ENCODE results near the gene CCL26. TPM values are rescaled to one million over a fixed set of nuclear protein-coding genes. Genes with fewer than 3 reads are reported as not detected.

Gene CCL26
- total and polyA plus RNA-seq, 10 of the 15 experiments (the other 5 are each of a cell fraction or from before 2014, with no cell fraction given) = not detected

DNA sequence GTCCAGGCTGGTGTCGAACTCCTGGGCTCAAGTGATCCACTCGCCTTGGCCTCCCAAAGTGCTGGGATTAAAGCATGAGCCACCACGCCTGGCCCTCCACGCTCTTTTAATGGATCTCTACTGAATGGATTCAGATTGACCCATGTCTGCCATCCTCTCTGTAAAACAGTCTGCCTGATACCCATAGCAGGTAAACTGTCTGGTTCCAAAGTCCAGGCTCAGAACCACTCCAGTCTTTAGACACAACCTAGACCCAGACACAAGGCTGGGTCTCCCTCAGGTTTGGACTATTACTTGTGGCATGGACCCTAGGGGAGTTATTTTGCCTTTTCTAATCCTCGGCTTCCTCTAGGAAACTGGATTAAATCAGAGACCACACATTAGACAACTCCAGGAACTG lies 52.4 kb downstream of the CCL26 start (continued):
- TF ChIP-seq RFX5 (IDR thresholded peaks at IDR 0.05; ENCODE audit: low read depth, low read length) = no peak
- TF ChIP-seq HCFC1 (IDR thresholded peaks at IDR 0.05; ENCODE audit: low read length) = no peak
- TF ChIP-seq, protein P1, sequence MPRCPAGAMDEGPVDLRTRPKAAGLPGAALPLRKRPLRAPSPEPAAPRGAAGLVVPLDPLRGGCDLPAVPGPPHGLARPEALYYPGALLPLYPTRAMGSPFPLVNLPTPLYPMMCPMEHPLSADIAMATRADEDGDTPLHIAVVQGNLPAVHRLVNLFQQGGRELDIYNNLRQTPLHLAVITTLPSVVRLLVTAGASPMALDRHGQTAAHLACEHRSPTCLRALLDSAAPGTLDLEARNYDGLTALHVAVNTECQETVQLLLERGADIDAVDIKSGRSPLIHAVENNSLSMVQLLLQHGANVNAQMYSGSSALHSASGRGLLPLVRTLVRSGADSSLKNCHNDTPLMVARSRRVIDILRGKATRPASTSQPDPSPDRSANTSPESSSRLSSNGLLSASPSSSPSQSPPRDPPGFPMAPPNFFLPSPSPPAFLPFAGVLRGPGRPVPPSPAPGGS (IDR thresholded peaks at IDR 0.05; ENCODE audit: borderline replicate concordance, insufficient read depth, low read depth, low read length, poor library complexity, severe bottlenecking) = no peak

Other genes with a start within 250 kb of the CCL26 start
- gene HIP1, start 33.3 kb downstream of the CCL26 start, total RNA-seq (2014; rRNA removed) = 4.0 and 5.0 TPM in 2 replicates
- 3.9 and 4.2 TPM in 2 replicates for gene HIP1, start 33.3 kb downstream of the CCL26 start, total RNA-seq (2014; rRNA removed; fragmentation: Illumina TruSeq; extraction: Trizol)
- 6.6 and 9.7 TPM in 2 replicates for gene HIP1, start 33.3 kb downstream of the CCL26 start, total RNA-seq (2021)
- 1.8 and 2.5 TPM in 2 replicates for gene HIP1, start 33.3 kb downstream of the CCL26 start, polyA plus RNA-seq (2011; rRNA removed)
- 5.1 and 6.0 TPM in 2 replicates for gene HIP1, start 33.3 kb downstream of the CCL26 start, polyA plus RNA-seq (2014; fragmentation: Illumina TruSeq; extraction: Trizol)
- 1 to 10 TPM; 1.2 to 1.5 TPM for gene HIP1, start 33.3 kb downstream of the CCL26 start, polyA plus RNA-seq (2014; fragmentation: Nextera tagmentation; extraction: Ambion mirVana)
- gene HIP1, start 33.3 kb downstream of the CCL26 start, polyA plus RNA-seq (2014; rRNA removed) = 4.7 and 6.0 TPM in 2 replicates
- 1 to 10 TPM; 1.2 to 2.4 TPM for gene HIP1, start 33.3 kb downstream of the CCL26 start, polyA plus RNA-seq (2016; fragmentation: Nextera tagmentation; extraction: Ambion mirVana)
- gene CCL24, start 41.6 kb upstream of the CCL26 start, total RNA-seq (2014; rRNA removed) = not detected in 2 replicates
- gene CCL24, start 41.6 kb upstream of the CCL26 start, total RNA-seq (2014; rRNA removed; fragmentation: Illumina TruSeq; extraction: Trizol) = not detected in 2 replicates
- not detected in 2 replicates for gene CCL24, start 41.6 kb upstream of the CCL26 start, total RNA-seq (2021)
- not detected in 2 replicates for gene CCL24, start 41.6 kb upstream of the CCL26 start, polyA plus RNA-seq (2011; rRNA removed)
- not detected in 2 replicates for gene CCL24, start 41.6 kb upstream of the CCL26 start, polyA plus RNA-seq (2014; fragmentation: Illumina TruSeq; extraction: Trizol)
- gene CCL24, start 41.6 kb upstream of the CCL26 start, polyA plus RNA-seq (2014; fragmentation: Nextera tagmentation; extraction: Ambion mirVana) = not detected
- 0.28 TPM in 1 of 2 replicates, not detected in the other for gene CCL24, start 41.6 kb upstream of the CCL26 start, polyA plus RNA-seq (2014; rRNA removed)
- gene CCL24, start 41.6 kb upstream of the CCL26 start, polyA plus RNA-seq (2016; fragmentation: Nextera tagmentation; extraction: Ambion mirVana) = not detected
- 23.6 and 23.8 TPM in 2 replicates for gene RHBDD2, start 106.8 kb upstream of the CCL26 start, total RNA-seq (2014; rRNA removed)
- 6.7 and 8.8 TPM in 2 replicates for gene RHBDD2, start 106.8 kb upstream of the CCL26 start, total RNA-seq (2014; rRNA removed; fragmentation: Illumina TruSeq; extraction: Trizol)
- 22.6 and 25.7 TPM in 2 replicates for gene RHBDD2, start 106.8 kb upstream of the CCL26 start, total RNA-seq (2021)
- 4.9 and 14.5 TPM in 2 replicates for gene RHBDD2, start 106.8 kb upstream of the CCL26 start, polyA plus RNA-seq (2011; rRNA removed)
- 7.0 and 13.1 TPM in 2 replicates for gene RHBDD2, start 106.8 kb upstream of the CCL26 start, polyA plus RNA-seq (2014; fragmentation: Illumina TruSeq; extraction: Trizol)
- gene RHBDD2, start 106.8 kb upstream of the CCL26 start, polyA plus RNA-seq (2014; fragmentation: Nextera tagmentation; extraction: Ambion mirVana) = 1 to 10 TPM; 3.9 to 7.4 TPM
- 19.3 and 21.1 TPM in 2 replicates for gene RHBDD2, start 106.8 kb upstream of the CCL26 start, polyA plus RNA-seq (2014; rRNA removed)
- gene RHBDD2, start 106.8 kb upstream of the CCL26 start, polyA plus RNA-seq (2016; fragmentation: Nextera tagmentation; extraction: Ambion mirVana) = 10 to 100 TPM; 31.5 to 39.8 TPM
- 67.6 and 75.5 TPM in 2 replicates for gene POR, start 142.9 kb upstream of the CCL26 start, total RNA-seq (2014; rRNA removed)
- gene POR, start 142.9 kb upstream of the CCL26 start, total RNA-seq (2014; rRNA removed; fragmentation: Illumina TruSeq; extraction: Trizol) = 15.3 and 16.2 TPM in 2 replicates
- gene POR, start 142.9 kb upstream of the CCL26 start, total RNA-seq (2021) = 72.2 and 75.8 TPM in 2 replicates
- 7.9 and 16.0 TPM in 2 replicates for gene POR, start 142.9 kb upstream of the CCL26 start, polyA plus RNA-seq (2011; rRNA removed)
- gene POR, start 142.9 kb upstream of the CCL26 start, polyA plus RNA-seq (2014; fragmentation: Illumina TruSeq; extraction: Trizol) = 27.0 and 33.7 TPM in 2 replicates
- gene POR, start 142.9 kb upstream of the CCL26 start, polyA plus RNA-seq (2014; fragmentation: Nextera tagmentation; extraction: Ambion mirVana) = 1 to 10 TPM; 2.2 to 8.2 TPM
- gene POR, start 142.9 kb upstream of the CCL26 start, polyA plus RNA-seq (2014; rRNA removed) = 38.1 and 45.2 TPM in 2 replicates
- gene POR, start 142.9 kb upstream of the CCL26 start, polyA plus RNA-seq (2016; fragmentation: Nextera tagmentation; extraction: Ambion mirVana) = 10 to 100 TPM; 55.7 to 59.0 TPM
- 11.7 and 12.7 TPM in 2 replicates for gene TMEM120A, start 222.4 kb upstream of the CCL26 start, total RNA-seq (2014; rRNA removed)
- gene TMEM120A, start 222.4 kb upstream of the CCL26 start, total RNA-seq (2014; rRNA removed; fragmentation: Illumina TruSeq; extraction: Trizol) = 9.1 and 10.8 TPM in 2 replicates
- 18.1 and 21.2 TPM in 2 replicates for gene TMEM120A, start 222.4 kb upstream of the CCL26 start, total RNA-seq (2021)
- gene TMEM120A, start 222.4 kb upstream of the CCL26 start, polyA plus RNA-seq (2011; rRNA removed) = 65.5 and 86.6 TPM in 2 replicates
- 17.1 and 18.7 TPM in 2 replicates for gene TMEM120A, start 222.4 kb upstream of the CCL26 start, polyA plus RNA-seq (2014; fragmentation: Illumina TruSeq; extraction: Trizol)
- gene TMEM120A, start 222.4 kb upstream of the CCL26 start, polyA plus RNA-seq (2014; fragmentation: Nextera tagmentation; extraction: Ambion mirVana) = 1 to 10 TPM in 1 of 2 experiments, under 1 TPM in 1; 0.43 to 3.7 TPM
- 26.2 and 27.6 TPM in 2 replicates for gene TMEM120A, start 222.4 kb upstream of the CCL26 start, polyA plus RNA-seq (2014; rRNA removed)
- gene TMEM120A, start 222.4 kb upstream of the CCL26 start, polyA plus RNA-seq (2016; fragmentation: Nextera tagmentation; extraction: Ambion mirVana) = 10 to 100 TPM; 20.0 to 25.0 TPM

All from GM12878 (cell line).